Activated naive CD4-positive, alpha-beta T cell treated with anti-CD3 and anti-CD28 coated beads for 36 hours (primary cell): ENCODE data around the gene MRGPRE. TPM values are rescaled to one million over a fixed set of nuclear protein-coding genes. Genes with fewer than 3 reads are reported as not detected.
"Not testable (repeated sequence)": the region's sequence is repeated elsewhere in the genome, so short reads cannot be mapped to it uniquely, and the experiment has no call there.

ENCODE experiments used
- CTCF ChIA-PET: fragments of 350-600 bp; sonication (Branson Sonifier 250); formaldehyde crosslinking; loops from one replicate; lab custom pipeline; 2021; ENCODE audit warnings: antibody characterized with exemption; lab: Charles Lee
- DNase-seq: peaks from one replicate; pipeline ENCODE4 v3.0.0-alpha.2; 2020
- H3K27ac Mint-ChIP-seq: one replicate; pipeline ENCODE4 v1.8.0; 2021; ENCODE audit warnings: mild to moderate bottlenecking, mixed read lengths
- H3K27me3 Mint-ChIP-seq: one replicate; pipeline ENCODE4 v1.8.0; 2021; ENCODE audit warnings: low read depth, mixed read lengths
- H3K36me3 Mint-ChIP-seq: one replicate; pipeline ENCODE4 v1.8.0; 2021; ENCODE audit warnings: low read depth, mixed read lengths
- H3K4me1 Mint-ChIP-seq: one replicate; pipeline ENCODE4 v1.8.0; 2021; ENCODE audit warnings: low read depth, mixed read lengths
- H3K4me3 Mint-ChIP-seq: one replicate; pipeline ENCODE4 v1.8.0; 2021; ENCODE audit warnings: mild to moderate bottlenecking, moderate library complexity, mixed read lengths
- H3K9me3 Mint-ChIP-seq: one replicate; pipeline ENCODE4 v1.8.0; 2021; ENCODE audit warnings: mixed read lengths
- intact Hi-C: fragments of 100-400 bp; cut with micrococcal nuclease; formaldehyde crosslinking; loops from one replicate; pipeline ENCODE4 v1.15.1; 2023
- total RNA-seq, 2 experiments: library from RNA; stranded (reverse); gene quantifications; one replicate each; pipeline ENCODE4 v1.2.3, GENCODE V29; 2021

MRGPRE gene, protein sequence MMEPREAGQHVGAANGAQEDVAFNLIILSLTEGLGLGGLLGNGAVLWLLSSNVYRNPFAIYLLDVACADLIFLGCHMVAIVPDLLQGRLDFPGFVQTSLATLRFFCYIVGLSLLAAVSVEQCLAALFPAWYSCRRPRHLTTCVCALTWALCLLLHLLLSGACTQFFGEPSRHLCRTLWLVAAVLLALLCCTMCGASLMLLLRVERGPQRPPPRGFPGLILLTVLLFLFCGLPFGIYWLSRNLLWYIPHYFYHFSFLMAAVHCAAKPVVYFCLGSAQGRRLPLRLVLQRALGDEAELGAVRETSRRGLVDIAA
- not detected for total RNA-seq

DNA sequence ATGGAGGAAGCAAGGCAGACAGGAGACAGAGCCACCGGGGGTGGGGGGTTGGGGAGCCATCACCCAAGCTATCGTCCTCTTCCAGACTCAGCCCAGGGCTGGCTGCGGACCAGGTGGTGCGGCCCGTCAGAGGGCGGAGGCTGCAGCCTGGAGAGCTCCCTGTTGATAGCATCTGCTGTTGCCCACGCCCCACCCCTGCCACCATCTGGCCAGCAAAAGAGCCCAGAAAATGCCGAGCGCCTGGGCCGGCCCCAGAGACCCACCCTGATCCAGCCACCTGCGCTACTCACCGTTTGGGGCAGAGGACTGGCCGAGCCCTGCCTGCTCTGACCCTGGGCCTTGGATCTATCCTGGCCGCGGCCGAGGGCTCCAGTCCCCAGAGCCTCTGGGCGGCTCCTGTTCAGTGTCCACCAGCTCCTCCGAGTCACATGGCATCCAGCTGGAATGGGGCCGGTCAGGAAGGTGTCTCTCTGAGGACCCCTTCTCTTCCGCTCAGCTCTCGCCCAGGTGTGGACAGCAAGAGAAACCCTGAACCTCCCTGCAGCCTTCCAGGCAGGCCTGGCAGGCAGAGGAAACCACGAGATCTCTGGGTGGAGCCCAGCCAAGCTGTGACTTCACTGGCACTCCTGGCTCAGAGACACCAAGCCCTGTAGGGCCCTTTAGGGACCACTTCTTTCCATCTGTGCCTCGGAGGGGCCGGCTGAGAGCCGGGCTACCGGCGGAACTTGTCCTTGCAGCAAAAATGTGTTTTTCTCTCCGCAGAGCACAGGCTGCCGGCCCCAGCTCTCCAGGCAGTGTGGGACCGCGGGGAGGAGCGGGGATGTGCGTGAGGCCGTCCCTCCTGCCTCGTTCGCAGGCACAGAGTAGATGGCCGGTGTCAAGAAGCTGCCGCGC lies at the start of gene MRGPRE:
Gene MRGPRE, minus strand, starts transcription at position 567 of the 894 bp plus-strand sequence. CDS start 3,618 bp downstream, outside the sequence.
- CTCF ChIA-PET: no interaction called here
- Mint-ChIP-seq H3K27me3 (no peaks in the 10 kb centered on the region), H3K27ac (no peak within 1 kb of the TSS)

DNA sequence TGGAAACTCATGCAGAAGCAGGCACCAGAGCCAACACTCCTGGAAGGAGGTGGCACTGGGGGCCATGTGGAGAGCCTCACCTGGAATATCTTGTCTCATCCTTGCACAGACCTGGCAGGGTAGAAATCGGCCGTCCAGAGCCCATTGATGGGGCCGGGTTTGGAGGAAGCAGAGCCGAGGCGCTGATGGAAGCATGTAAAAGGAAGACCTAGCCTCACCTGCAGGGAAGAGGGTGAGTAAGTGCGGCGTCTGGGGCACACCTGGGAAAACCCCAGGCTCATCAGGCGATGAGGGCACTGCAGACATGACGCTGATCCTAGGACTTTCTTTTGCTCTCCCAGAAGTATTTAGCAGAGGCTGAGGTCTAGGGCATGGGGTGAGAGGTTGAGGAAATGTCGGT lies 48.9 kb upstream of the MRGPRE start:
- DNase-seq, H3K27ac Mint-ChIP-seq, CTCF ChIA-PET, H3K4me1 Mint-ChIP-seq, H3K9me3 Mint-ChIP-seq, intact Hi-C loops, H3K4me3 Mint-ChIP-seq, H3K27me3 Mint-ChIP-seq, H3K36me3 Mint-ChIP-seq: not testable (repeated sequence)

More for the DNA sequence above, at the start of gene MRGPRE:
- Mint-ChIP-seq H3K4me3 (no peak within 1 kb of the TSS), H3K4me1 (no peaks in the 10 kb centered on the region), H3K36me3 (no peaks in the 10 kb centered on the region), H3K9me3 (no peaks in the 10 kb centered on the region)
- intact Hi-C loops: no loop called here
- no peak for DNase-seq

DNA sequence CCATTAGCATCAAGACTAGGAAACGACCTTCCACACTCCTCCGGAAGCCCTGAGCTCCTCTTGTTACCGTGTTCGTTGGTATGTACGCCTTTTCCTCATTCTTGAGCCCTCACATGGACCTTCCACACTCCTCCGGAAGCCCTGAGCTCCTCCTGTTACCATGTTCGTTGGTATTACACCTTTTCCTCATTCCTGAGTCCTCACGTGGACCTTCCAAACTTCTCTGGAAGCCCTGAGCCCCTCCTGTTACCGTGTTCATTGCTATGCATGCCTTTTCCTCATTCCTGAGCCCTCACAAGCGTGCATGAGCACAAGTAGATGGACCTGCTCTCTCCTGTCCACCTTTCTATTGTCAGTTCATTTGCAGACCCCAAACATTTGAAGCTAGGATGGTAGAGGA lies 48.4 kb upstream of the MRGPRE start:
- H3K4me3 Mint-ChIP-seq: not testable (repeated sequence)

DNA sequence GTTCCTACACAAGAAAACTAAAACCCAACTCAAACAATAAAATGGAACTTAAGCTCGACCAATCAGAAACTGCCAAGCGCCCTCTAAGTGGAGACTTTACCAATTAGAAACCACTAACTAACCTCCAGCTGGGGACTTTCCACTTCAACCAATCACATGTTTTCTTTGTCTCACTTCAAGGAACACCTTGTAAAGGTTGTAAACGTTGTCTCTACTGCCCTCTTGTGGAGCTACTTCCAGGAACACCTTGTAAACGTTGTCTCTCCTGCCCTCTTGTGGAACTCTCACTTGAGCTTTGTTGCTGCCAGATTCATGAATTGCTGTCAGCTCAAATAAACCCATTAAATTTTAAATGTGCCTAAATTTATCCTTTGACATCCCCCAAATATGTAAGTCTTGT lies 46.7 kb upstream of the MRGPRE start:
- H3K27me3 Mint-ChIP-seq, H3K4me3 Mint-ChIP-seq, H3K36me3 Mint-ChIP-seq, DNase-seq, H3K4me1 Mint-ChIP-seq, intact Hi-C loops, CTCF ChIA-PET, H3K9me3 Mint-ChIP-seq, H3K27ac Mint-ChIP-seq: not testable (repeated sequence)

More for the DNA sequence above, 48.4 kb upstream of the MRGPRE start:
- H3K27ac Mint-ChIP-seq, H3K4me1 Mint-ChIP-seq, H3K9me3 Mint-ChIP-seq, CTCF ChIA-PET, H3K36me3 Mint-ChIP-seq, H3K27me3 Mint-ChIP-seq, intact Hi-C loops, DNase-seq: not testable (repeated sequence)

DNA sequence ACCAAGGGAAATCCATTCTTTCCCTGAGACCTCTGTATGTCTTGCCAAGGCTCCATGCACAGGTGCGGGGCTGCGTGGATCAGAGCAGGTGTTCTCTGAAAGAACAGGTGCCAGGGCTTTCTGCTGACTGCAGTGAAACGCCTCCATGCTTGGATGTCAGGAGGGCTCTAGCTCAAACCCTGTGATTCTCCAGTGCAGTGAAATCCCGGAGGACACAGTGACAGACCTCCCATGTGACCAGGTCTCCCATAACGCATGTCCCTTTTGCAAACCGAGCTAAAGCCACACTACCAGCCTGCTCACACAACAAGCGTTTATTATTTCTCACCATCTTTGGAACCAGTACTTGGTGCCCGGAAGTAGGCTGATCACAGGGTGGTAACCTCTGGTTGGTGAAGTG lies 41.4 kb upstream of the MRGPRE start:
- H3K27me3 Mint-ChIP-seq, H3K9me3 Mint-ChIP-seq, H3K4me1 Mint-ChIP-seq, CTCF ChIA-PET, DNase-seq, H3K36me3 Mint-ChIP-seq, intact Hi-C loops, H3K27ac Mint-ChIP-seq, H3K4me3 Mint-ChIP-seq: not testable (repeated sequence)

DNA sequence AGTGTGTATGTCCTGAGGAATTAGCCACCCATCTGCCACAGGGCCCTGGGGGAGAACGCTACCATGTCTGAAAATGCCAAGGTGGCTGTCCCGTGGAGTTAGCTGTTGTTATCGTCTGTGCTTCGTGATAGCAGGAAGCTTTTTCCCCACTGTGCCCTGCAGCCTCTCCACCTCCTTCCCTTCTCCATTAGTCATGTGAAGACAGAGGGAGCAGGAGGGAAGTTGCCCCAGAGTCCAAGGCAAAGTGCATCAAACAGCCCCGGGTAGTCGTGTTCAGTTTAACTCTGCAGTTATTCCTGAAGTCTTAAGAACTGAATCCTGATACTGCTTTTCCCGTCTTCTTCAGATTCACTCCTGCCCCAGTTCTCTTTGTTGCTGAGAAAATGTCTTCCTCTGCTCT lies 30.3 kb upstream of the MRGPRE start:
- H3K9me3 Mint-ChIP-seq, H3K27ac Mint-ChIP-seq, H3K4me3 Mint-ChIP-seq, intact Hi-C loops, H3K27me3 Mint-ChIP-seq, DNase-seq, CTCF ChIA-PET, H3K4me1 Mint-ChIP-seq, H3K36me3 Mint-ChIP-seq: not testable (repeated sequence)

DNA sequence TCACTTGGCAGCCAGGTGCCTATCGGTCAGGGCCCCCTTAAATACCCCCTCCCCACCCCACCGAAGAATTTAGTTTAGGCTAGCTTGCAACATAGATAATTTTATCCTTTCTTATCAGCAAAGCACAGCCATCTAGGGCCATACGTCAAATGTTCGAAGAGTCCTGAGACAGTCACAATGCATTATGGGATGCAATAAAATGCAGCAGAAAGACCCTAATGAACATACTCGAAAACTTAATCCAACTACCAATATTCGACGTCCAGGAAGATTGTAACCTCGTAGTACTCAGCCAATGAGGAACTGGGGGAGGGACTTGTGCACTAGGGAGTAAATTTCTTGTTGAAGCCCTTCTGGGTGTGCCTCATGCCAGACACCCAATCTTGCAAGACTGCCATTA lies 29.6 kb upstream of the MRGPRE start:
- H3K27me3 Mint-ChIP-seq, DNase-seq, H3K4me1 Mint-ChIP-seq, CTCF ChIA-PET, H3K27ac Mint-ChIP-seq, H3K9me3 Mint-ChIP-seq, H3K4me3 Mint-ChIP-seq, intact Hi-C loops, H3K36me3 Mint-ChIP-seq: not testable (repeated sequence)

DNA sequence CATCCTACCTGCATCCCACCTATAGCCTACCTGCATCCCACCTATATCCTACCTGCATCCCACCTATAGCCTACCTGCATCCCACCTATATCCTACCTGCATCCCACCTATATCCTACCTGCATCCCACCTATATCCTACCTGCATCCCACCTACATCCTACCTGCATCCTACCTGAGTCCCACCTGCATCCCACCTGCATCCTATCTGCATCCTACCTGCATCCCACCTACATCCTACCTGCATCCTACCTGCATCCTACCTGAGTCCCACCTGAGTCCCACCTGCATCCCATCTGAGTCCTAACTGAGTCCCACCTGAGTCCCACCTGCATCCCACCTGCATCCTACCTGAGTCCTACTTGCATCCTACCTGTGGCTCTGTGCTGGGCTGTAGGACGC lies 25.3 kb upstream of the MRGPRE start:
- not testable (repeated sequence) for H3K27ac Mint-ChIP-seq, H3K4me3 Mint-ChIP-seq

DNA sequence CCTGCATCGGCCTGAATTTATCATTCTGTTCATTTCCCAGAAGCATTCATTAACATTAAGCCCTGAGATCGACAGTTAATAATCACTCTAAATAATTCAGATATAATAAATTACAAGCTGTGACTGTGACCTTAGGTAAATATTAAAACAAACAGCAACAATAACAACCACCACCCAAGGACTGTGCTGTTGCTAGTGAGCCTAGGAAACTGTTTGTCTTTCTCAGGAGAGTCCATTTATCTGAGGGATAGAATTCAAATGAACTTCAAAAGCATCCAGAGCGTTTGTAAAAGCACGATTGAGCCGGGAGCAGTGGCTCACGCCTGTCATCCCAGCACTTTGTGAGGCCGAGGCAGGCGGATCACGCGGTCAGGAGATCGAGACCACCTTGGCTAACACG lies 23.0 kb upstream of the MRGPRE start:
- H3K9me3 Mint-ChIP-seq, H3K27me3 Mint-ChIP-seq, H3K36me3 Mint-ChIP-seq, DNase-seq, H3K4me1 Mint-ChIP-seq, H3K4me3 Mint-ChIP-seq, CTCF ChIA-PET, H3K27ac Mint-ChIP-seq, intact Hi-C loops: not testable (repeated sequence)

More for the DNA sequence above, 25.3 kb upstream of the MRGPRE start:
- H3K4me1 Mint-ChIP-seq, H3K27me3 Mint-ChIP-seq, H3K36me3 Mint-ChIP-seq, intact Hi-C loops, CTCF ChIA-PET, H3K9me3 Mint-ChIP-seq, DNase-seq: not testable (repeated sequence)

DNA sequence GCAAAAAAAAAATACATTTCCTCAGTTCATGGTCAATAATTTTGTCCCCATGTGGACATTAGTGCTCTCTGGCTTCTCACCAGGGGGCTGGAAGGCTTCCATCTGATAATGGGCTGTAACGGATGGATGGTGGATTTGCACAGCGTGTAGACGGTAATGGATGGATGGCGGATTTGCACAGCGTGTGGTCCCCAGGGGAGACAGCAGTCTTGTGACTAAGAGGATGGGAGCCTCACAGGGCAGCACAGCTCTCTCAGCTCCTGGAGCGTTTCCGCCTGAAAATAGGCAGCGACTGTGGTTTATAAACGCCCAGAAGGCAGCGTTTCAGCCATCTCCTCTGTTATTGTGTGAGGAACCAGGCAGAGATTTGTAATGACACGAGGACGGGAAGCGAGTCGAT lies 22.6 kb upstream of the MRGPRE start:
- H3K27me3 Mint-ChIP-seq, CTCF ChIA-PET, H3K4me1 Mint-ChIP-seq, H3K36me3 Mint-ChIP-seq, H3K27ac Mint-ChIP-seq, H3K9me3 Mint-ChIP-seq, DNase-seq, H3K4me3 Mint-ChIP-seq, intact Hi-C loops: not testable (repeated sequence)

DNA sequence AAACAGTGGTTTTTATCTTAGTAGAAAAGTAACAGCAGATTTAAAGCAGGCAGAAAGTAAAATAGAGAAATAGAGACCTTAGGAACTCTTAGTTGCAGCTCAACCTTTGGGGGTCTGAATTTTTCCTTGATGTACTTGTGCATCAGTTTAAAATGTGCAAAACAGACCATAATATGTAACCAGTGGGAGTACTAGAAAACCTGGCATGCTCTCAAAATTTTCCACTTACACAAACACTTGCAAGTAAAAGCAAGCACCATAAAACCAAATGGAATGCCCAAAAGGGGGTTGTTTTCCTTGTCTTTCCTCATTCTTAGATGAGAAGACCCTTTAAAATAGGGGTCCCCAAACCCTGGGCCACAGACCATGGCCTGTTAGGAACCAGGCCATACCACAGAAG lies 12.9 kb upstream of the MRGPRE start:
- no peak overlapping the region for H3K27ac Mint-ChIP-seq
- intact Hi-C loops: no loop called here
- no peak for DNase-seq
- no peaks in the 10 kb centered on the region for H3K9me3 Mint-ChIP-seq
- H3K27me3 Mint-ChIP-seq: peaks cover 2% of the 10 kb centered on the region
- H3K4me1 Mint-ChIP-seq: no peaks in the 10 kb centered on the region
- H3K4me3 Mint-ChIP-seq: no peak overlapping the region
- CTCF ChIA-PET: no interaction called here
- no peaks in the 10 kb centered on the region for H3K36me3 Mint-ChIP-seq

DNA sequence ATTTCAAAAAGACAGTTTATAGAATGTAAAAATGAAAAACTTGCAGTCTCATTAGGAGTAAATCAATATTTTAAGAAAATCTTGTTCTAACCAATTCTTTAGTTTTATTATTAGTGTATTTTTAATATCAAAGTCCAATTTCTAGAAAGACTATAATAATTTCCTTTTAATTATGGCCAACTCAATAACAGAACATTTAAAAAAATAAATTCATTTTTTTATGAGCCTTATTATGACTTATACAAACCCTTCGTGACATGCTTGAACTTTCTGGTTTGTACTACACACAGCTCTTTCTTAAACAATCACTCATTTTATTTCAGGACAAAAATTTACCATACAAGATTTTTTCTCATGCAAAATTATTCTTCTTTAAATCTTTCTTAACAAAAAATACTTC lies 11.7 kb upstream of the MRGPRE start:
- DNase-seq: no peak
- intact Hi-C loops: no loop called here
- Mint-ChIP-seq H3K27ac (no peak overlapping the region), H3K4me1 (no peaks in the 10 kb centered on the region), H3K4me3 (no peak overlapping the region), H3K27me3 (peaks cover 2% of the 10 kb centered on the region), H3K36me3 (no peaks in the 10 kb centered on the region), H3K9me3 (no peaks in the 10 kb centered on the region)
- CTCF ChIA-PET: no interaction called here

DNA sequence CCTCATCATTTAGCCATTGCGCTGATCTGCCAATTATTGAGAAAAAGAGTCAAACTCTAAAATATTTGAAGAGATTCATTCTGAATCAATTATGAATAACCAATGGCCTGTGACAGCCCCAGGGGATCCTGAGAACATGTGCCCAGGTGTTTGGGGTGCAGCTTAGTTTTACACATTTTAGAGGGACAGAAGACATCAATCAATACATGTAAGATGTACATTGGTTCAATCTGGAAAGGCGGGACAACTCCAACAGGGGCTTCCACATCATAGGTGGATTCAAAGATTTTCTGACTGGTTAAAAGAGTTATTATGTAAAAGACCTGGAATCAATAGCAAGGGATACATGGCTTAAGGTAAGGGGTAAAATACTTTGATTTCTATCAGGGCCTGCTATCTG lies 4.9 kb upstream of the MRGPRE start:
- CTCF ChIA-PET: interaction anchor here (0.6 kb wide), 1 partner anchor 126 kb away, joined by 3 read pairs; no protein-coding TSS in a partner anchor
- Mint-ChIP-seq H3K27ac (no peak overlapping the region), H3K4me3 (no peak overlapping the region), H3K27me3 (no peaks in the 10 kb centered on the region), H3K36me3 (no peaks in the 10 kb centered on the region), H3K9me3 (no peaks in the 10 kb centered on the region), H3K4me1 (no peaks in the 10 kb centered on the region)
- DNase-seq: no peak
- intact Hi-C loops: no loop called here
